ENCODE data around the gene SEMA3E.

The SEMA3E gene

DNA sequence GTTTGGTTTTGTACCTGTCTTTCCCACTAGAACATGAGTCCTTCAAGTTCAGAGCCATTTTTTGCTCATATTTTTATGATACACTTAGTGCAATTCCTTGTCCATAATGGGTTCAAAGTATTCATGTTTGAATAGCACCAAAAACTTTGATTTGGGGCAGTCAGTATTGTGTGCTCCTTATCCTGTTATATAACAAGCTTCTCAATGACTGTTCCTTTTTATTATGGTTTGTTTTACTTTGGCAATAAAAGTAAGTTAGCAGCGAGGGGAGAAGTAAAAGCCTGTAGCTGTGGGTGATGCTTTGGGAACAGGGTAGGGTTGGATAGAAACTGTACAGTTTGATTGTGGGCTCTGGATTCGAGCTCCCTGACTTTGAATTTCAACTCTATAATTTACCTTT is 311.9 kb downstream of the SEMA3E start:
- no peak for DNase-seq

DNA sequence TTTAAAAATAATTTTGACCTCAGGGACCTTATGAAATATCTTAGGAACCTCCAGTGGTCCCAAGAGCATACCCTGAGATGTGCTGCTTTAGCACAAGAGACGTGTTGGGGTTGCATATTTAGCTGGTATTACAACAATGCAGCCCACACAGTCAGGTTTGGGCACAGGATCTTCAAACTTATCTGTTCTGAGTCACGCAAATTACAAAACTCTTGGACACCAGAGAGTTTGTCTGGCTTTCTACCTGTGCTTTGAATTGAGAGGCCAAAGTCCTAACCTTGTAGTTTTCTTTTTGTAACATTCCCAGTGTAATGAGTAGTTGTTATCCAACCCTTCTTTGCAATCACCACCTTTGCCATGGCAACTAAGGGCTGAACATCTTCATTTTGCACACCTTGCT is 322.7 kb downstream of the SEMA3E start:
- no peak for DNase-seq

GRCh38 chr7:83325083-83325482 is 323.9 kb downstream of the SEMA3E start:
- DNase-seq: no peak

DNA sequence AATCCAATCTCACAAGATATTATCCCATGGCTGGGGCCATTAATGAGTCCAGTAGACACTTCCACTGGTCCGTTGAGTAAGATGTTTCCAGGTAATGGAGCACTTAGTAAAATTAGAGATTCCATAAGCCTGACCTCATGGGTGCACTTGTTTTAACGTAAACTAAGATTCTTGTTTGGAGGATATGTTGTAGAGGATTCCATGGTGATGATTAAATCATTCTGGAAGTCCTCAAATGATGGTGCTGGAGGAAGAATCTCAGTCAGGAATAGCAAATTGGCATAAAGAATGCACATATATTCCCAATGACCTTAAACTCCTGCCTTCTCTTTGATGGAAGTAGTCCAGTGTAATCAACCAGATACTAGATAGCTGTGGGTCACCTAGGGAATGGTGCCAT is 324.3 kb downstream of the SEMA3E start:
- DNase-seq: no peak

DNA sequence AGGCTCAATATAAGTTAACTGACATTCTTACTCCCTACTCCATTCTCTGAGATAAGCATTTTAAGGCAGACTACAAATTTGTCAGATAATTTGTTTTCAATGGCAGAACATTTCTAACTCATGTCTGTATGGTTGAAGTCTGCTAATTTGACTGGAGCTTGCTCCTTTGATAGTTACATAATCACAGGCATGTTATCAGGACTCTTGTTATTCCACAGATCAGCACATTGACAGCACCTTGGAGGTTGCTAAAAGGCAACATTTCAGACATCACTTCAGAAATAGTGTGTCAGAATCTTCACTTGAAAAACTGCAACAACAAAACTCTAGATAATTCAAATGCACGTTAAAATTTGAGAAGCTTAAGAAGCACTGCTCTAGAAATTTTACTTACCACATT is 327.9 kb downstream of the SEMA3E start:
- DNase-seq: no peak

DNA sequence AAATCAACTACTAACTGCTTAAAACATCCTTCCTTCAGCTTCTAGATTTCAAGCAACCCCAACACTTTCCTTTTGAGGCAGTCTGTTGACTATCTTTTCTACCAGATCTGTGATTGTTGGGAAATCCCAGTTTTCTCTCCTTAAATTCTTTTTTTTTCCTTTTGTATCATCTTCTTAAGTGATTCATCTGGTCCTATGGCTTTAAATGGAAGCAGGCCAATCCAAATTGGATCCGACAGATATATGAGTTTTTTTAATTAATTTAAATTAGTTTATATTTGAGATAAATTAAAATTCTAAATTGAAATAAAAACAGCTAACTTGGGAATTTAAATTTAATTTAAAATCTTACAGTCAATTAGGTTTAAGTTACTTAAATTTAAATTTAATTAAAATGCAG is 335.0 kb downstream of the SEMA3E start:
- DNase-seq: no peak
